Hepatocyte (in vitro differentiated cells): Measurements from ENCODE around the gene ERGIC1.

ENCODE experiments used
- CTCF ChIP-seq: fragments of 200-600 bp; sonication (generic); IDR thresholded peaks from 2 replicates; pipeline ENCODE4 v1.5.1; 2016; ENCODE audit warnings: antibody characterized with exemption, mild to moderate bottlenecking; ENCODE audit not compliant: poor library complexity
- EZH2 ChIP-seq: fragments of 200-600 bp; sonication (generic); IDR thresholded peaks from 2 replicates; pipeline ENCODE4 v1.6.1; 2016; ENCODE audit warnings: antibody characterized with exemption, mild to moderate bottlenecking, borderline replicate concordance
- EZH2phosphoT487 ChIP-seq: fragments of 200-600 bp; sonication (generic); IDR thresholded peaks from one replicate; pipeline ENCODE4 v1.6.1; 2018; ENCODE audit warnings: antibody characterized with exemption, mild to moderate bottlenecking, low read depth, moderate library complexity; ENCODE audit not compliant: unreplicated experiment, severe bottlenecking

- no peak for TF ChIP-seq CTCF
- TF ChIP-seq EZH2 = no peak
- TF ChIP-seq EZH2phosphoT487 = no peak
Observed at GRCh38 chr5:172918421-172919371, 84.6 kb downstream of the ERGIC1 start.
